ENCODE data around the gene SYTL3. TPM values are rescaled to one million over a fixed set of nuclear protein-coding genes. Genes with fewer than 3 reads are reported as not detected.
A peak's percentile ranks its signal among the peaks of the same experiment; 100 is the strongest.

Gene SYTL3
- total RNA-seq, 1 experiment from 2014 or later, result 0.65 TPM

GRCh38 chr6:158766621-158767455, 117.0 kb downstream of the SYTL3 start:
- DNase-seq (ENCODE audit: unreplicated experiment), result no peak
- Mint-ChIP-seq H3K4me1 (ENCODE audit: insufficient read depth, unreplicated experiment) (no peaks in the 10 kb centered on the region), H3K27ac (ENCODE audit: low read depth, unreplicated experiment) (no peak overlapping the region), H3K36me3 (ENCODE audit: insufficient read depth, unreplicated experiment) (peaks cover 81% of the 10 kb centered on the region), H3K9me3 (ENCODE audit: unreplicated experiment) (no peaks in the 10 kb centered on the region), H3K27me3 (ENCODE audit: insufficient read depth, unreplicated experiment) (no peaks in the 10 kb centered on the region), H3K4me3 (ENCODE audit: unreplicated experiment) (no peak overlapping the region)
- TF ChIP-seq CTCF (IDR thresholded peaks at IDR 0.05; ENCODE audit: unreplicated experiment), result no peak
- no TSS peak for BruUV-seq (replicated peaks)
- ChIA-PET CTCF (interaction anchor here (0.9 kb wide), 1 partner anchor 15 kb away, joined by 4 read pairs; no protein-coding TSS in a partner anchor), POLR2A (interaction anchor here (0.7 to 1.9 kb wide), 3 partner anchors 11 to 70 kb away, joined by 3 to 7 read pairs (median 5); no protein-coding TSS in a partner anchor)
- intact Hi-C loops (cut with micrococcal nuclease), result no loop called here

- CTCF ChIA-PET, result interaction anchor here (1.3 kb wide), 1 partner anchor 205 kb away, joined by 4 read pairs; no protein-coding TSS in a partner anchor
- Mint-ChIP-seq H3K4me3 (ENCODE audit: unreplicated experiment) (no peak overlapping the region), H3K27me3 (ENCODE audit: insufficient read depth, unreplicated experiment) (no peaks in the 10 kb centered on the region), H3K36me3 (ENCODE audit: insufficient read depth, unreplicated experiment) (peaks cover 90% of the 10 kb centered on the region), H3K4me1 (ENCODE audit: insufficient read depth, unreplicated experiment) (peaks cover 1% of the 10 kb centered on the region), H3K27ac (ENCODE audit: low read depth, unreplicated experiment) (peak overlapping the region; percentile 73), H3K9me3 (ENCODE audit: unreplicated experiment) (no peaks in the 10 kb centered on the region)
- TF ChIP-seq CTCF (IDR thresholded peaks at IDR 0.05; ENCODE audit: unreplicated experiment), result no peak
- DNase-seq (ENCODE audit: unreplicated experiment), result no peak
- intact Hi-C loops (cut with micrococcal nuclease), result no loop called here
- BruUV-seq (replicated peaks), result no TSS peak
- POLR2A ChIA-PET, result interaction anchor here (0.6 kb wide), 1 partner anchor 220 kb away, joined by 4 read pairs; no protein-coding TSS in a partner anchor
Measured at GRCh38 chr6:158767709-158768108, 117.9 kb downstream of the SYTL3 start.

GRCh38 chr6:158768436-158768835, 118.6 kb downstream of the SYTL3 start:
- H3K9me3 Mint-ChIP-seq (ENCODE audit: unreplicated experiment), result no peaks in the 10 kb centered on the region
- H3K27me3 Mint-ChIP-seq (ENCODE audit: insufficient read depth, unreplicated experiment), result no peaks in the 10 kb centered on the region
- no TSS peak for BruUV-seq (replicated peaks)
- intact Hi-C loops (cut with micrococcal nuclease), result no loop called here
- H3K36me3 Mint-ChIP-seq (ENCODE audit: insufficient read depth, unreplicated experiment), result peaks cover 97% of the 10 kb centered on the region
- no peak for DNase-seq (ENCODE audit: unreplicated experiment)
- peak overlapping the region; percentile 73 for H3K27ac Mint-ChIP-seq (ENCODE audit: low read depth, unreplicated experiment)
- no peak for TF ChIP-seq CTCF (IDR thresholded peaks at IDR 0.05; ENCODE audit: unreplicated experiment)
- H3K4me1 Mint-ChIP-seq (ENCODE audit: insufficient read depth, unreplicated experiment), result peaks cover 9% of the 10 kb centered on the region
- POLR2A ChIA-PET, result interaction anchor here (1.5 to 1.8 kb wide), 2 partner anchors 49 to 62 kb away, joined by 4 to 5 read pairs; no protein-coding TSS in a partner anchor
- no peak overlapping the region for H3K4me3 Mint-ChIP-seq (ENCODE audit: unreplicated experiment)
- CTCF ChIA-PET, result interaction anchor here (1.0 to 1.5 kb wide), 4 partner anchors 20 to 204 kb away, joined by 3 to 4 read pairs (median 4); no protein-coding TSS in a partner anchor

- POLR2A ChIA-PET, result interaction anchor here (1.5 to 1.8 kb wide), 2 partner anchors 48 to 63 kb away, joined by 4 to 5 read pairs; no protein-coding TSS in a partner anchor
- Mint-ChIP-seq H3K4me3 (ENCODE audit: unreplicated experiment) (no peak overlapping the region), H3K27me3 (ENCODE audit: insufficient read depth, unreplicated experiment) (no peaks in the 10 kb centered on the region), H3K9me3 (ENCODE audit: unreplicated experiment) (no peaks in the 10 kb centered on the region), H3K27ac (ENCODE audit: low read depth, unreplicated experiment) (peak overlapping the region; percentile 62), H3K36me3 (ENCODE audit: insufficient read depth, unreplicated experiment) (peaks cover 98% of the 10 kb centered on the region), H3K4me1 (ENCODE audit: insufficient read depth, unreplicated experiment) (peaks cover 11% of the 10 kb centered on the region)
- DNase-seq (ENCODE audit: unreplicated experiment), result no peak
- no TSS peak for BruUV-seq (replicated peaks)
- no peak for TF ChIP-seq CTCF (IDR thresholded peaks at IDR 0.05; ENCODE audit: unreplicated experiment)
- CTCF ChIA-PET, result interaction anchor here (0.6 to 1.5 kb wide), 5 partner anchors 19 to 555 kb away, joined by 3 to 4 read pairs (median 3); no protein-coding TSS in a partner anchor
- intact Hi-C loops (cut with micrococcal nuclease), result no loop called here
Measured at GRCh38 chr6:158769234-158769770, 119.4 kb downstream of the SYTL3 start.

All from MCF 10A (cell line).